Stimulated activated CD8-positive, alpha-beta memory T cell treated with anti-CD3 and anti-CD28 coated beads, Interleukin-4, amount 100 ng/mL, for 48 hours (primary cell): ENCODE results near the gene PYURF.
A peak's percentile ranks its signal among the peaks of the same experiment; 100 is the strongest.

Source experiments
- DNase-seq: peaks from one replicate; pipeline ENCODE4 v3.0.0-alpha.2; 2020

The PYURF gene, protein sequence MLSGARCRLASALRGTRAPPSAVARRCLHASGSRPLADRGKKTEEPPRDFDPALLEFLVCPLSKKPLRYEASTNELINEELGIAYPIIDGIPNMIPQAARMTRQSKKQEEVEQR

DNA sequence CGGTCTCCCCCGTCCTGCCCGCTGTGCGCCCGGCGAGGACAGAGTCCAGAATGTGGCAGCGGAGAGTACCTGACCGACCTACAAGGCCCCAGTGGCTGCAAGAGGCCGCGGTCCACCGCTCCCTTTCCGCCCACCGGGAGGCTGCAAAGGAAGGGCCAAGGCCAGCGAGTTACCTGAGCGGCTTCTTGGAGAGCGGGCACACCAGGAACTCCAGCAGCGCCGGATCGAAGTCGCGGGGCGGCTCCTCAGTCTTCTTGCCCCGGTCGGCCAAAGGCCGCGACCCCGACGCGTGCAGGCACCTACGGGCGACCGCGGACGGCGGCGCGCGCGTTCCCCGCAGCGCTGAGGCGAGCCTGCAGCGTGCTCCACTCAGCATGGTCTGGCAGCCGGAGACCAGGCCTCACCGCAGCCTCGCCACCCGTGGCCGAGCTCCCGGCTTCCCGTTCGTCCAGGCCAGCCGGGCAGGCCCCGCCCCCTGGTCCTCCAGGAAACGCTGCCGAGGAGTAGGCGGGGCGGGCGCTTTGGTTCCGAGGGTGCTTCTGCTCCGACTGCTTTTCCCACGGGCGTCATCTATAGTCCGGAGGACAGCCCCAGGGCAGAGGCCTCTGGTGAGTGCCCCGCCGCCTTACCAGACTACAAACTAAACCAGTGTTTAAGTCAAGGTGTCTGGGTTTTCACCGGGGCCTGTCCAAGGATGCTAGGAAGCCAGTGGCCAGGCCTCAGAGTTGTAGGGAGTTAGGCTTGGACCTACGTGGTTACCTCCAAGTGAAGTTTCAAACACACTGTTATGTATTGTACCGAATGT is at the start of gene PYURF:
Gene PYURF, minus strand, starts transcription at position 452 of the 805 bp plus-strand sequence. Its CDS starts 76 bp downstream, at position 376.
- peak; percentile 91 for DNase-seq

DNA sequence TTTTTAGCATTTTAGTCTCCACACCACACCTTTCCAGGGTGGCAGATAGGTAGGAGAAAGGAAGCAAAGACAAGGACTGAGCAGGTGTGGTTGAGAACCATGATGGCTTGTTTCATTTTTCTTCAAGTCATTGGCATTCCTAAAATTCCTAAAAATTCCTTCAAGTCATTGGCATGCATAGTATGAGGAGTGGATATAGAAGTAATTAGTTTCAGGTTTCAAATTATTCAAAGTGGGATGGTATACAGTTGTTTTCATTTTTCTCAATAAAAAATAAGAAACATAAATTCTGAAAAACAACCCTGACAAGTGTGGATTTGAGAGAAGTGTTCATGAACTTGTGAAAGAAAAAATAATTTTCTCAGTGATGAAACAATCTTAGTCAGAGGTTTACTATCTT is 46.4 kb upstream of the PYURF start:
- no peak for DNase-seq

DNA sequence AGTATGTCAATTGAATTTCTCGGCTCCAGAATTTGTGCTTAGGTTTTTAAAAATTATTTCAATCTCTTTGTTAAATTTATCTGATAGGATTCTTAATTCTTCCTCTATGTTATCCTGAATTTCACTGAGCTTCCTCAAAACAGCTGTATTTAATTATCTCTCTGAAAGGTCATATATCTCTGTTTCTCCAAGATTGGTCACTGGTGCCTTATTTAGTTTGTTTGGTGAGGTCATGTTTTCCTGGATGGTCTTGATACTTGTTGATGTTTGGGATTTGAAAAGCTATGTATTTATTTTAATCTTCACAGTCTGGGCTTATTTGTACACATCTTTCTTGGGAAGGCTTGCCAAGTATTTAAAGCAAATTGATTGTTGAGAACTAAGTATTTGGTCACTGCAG is 44.0 kb upstream of the PYURF start:
- DNase-seq = no peak

DNA sequence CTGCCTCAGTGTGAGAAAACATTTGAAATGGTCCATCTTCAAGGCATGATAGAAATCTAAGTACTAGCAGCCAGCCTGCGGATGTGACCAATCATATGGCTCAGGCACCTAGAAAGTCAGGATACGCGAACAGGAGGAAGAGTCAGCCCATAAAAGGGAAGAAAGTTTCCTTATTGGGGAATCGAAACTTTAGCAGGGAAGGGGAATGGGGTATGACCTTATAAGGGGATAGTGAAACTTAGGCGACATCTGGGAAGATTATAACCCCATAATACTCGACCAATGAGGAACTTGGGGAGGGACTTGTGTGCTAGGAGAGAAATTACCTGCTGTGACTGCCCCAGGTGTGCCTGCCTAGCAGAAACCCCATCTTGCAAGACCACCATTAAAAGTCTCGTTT is 26.2 kb upstream of the PYURF start:
- DNase-seq = no peak

DNA sequence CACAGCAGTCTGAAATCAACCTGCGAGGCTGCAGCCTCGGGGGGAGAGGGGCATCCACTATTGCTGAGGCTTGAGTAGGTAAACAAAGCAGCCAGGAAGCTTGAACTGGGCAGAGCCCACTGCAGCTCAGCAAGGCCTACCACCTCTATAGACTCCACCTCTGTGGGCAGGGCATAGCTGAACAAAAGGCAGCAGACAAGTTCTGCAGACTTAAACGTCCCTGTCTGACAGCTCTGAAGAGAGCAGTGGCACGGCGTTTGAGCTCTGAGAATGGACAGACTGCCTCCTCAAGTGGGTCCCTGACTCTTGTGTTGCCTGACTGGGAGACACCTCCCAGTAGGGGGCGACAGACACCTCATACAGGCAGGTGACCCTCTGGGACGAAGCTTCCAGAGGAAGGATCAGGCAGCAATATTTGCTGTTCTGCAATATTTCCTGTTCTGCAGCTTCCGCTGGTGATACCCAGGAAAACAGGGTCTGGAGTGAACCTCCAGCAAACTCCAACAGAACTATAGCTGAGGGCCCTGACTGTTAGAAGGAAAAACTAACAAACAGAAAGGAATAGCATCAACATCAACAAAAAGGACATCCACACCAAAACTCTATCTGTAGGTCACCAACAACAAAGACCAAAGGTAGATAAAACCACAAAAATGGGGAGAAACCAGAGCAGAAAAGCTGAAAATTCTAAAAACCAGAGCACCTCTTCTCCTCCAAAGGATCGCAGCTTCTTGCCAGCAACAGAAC is 15.9 kb upstream of the PYURF start:
- peak; percentile 86 for DNase-seq

DNA sequence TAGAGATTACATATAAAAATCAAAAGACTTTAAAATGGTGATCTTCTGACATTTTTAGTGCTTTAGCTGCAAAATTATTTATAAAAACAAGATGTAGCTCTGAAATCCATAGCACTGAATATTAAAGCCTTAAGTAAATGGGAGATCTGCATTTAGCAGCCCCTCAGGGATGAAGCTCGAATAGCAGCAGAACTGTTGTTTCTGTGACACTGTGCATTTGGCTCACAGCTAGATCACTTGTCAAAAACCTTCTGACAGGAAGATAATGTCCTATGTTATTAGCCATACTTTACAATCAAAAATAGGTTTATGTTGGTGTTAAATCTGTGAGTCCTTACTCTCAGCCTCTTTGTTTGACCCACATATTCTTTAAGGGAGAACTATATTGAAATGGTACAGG is 14.1 kb upstream of the PYURF start:
- DNase-seq = no peak

DNA sequence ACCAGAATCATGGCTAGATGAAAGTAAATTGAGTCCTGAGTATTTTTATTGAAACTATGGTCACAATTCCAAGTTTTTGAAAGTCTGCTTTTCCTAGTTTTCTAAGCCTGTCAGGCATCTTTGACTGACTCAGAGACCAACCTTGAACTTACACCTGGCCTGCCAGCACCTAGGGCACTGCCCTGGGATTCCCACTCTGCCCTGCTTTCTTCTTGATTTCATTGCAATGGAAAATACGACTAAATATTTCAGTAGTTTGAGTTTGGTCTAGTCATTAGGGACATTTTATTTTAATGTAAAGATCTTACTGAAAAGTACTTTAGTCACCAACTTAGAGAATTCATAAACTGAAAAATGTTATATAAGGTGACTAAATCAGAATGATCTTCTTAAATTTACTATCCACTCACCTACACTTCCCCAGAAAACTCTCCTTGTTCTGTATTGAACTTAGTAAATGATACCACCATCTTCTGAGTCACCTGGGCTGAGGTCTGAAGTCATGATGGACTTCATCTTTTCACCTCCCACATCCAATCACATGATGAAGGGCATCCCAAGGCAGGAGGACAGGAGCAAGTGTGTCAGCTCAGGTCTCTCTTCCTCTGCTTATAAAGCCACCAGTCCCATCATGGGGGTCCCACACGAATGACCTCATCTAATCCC is 11.6 kb upstream of the PYURF start:
- peak; percentile 37 for DNase-seq

DNA sequence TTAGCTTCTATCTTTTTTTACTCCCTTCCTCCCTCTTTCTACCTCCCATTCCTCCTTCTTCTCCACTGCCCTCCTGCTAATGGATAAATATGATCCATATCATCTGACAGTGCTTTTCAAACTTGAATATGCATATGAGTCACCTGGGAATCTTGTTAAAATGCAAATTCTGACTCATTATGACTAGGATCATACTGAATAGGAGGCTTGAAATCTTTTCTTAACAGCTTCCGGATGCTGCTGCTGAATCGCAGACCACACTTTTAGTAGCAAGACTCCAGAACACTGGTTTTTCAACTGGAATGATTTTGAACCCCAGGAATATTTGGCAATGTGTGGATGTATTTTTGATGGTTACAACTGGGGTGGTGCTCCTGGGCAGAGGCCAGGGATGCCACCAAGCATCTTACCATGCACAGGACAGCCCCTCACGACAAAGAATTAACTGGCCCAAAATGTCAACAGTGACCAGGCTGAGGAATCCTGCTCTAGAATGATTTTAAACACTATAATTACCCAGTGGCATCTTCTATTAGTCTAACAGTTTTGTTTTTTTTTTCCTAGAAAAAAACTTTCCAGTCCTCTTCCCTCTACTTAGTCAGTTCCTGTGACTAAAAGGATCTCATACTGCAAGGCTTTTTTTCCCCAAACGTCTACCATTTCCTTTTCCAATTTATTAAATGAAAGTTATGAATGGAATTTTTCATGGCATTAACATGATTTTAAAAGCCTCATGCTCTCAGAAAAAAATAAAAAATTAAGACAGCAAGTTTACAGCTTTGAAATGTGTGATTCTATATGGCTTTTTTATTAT is 10.6 kb upstream of the PYURF start:
- DNase-seq = no peak

DNA sequence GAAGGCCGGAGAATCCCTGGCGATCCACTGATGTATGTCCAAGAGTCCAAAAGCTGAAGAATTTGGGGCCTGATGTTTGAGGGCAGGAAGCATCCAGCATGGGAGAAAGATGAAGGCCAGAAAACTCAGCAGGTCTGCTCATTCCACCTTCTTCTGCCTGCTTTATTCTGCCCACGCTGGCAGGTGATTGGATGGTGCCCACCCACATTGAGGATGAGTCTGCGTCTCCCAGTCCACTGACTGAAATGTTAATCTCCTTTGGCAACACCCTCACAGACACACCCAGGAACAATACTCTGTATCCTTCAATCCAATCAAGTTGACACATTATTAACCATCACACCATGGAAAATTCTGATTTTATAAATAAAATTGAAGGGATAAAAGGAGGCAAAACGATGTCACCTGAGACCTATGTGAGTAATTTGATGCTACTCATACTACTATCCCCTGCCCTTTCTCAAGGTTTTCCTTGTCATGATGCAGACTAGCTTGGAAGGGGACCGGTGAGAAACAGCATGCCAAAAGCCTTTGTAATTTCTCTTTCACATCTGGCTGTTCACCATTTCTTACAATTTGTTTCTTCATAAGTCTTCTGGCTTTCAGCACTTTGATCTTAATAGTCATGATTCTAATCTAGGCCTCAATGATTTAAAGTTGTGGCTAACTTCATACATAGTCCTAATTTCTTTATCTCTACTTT is 9.7 kb upstream of the PYURF start:
- no peak for DNase-seq

DNA sequence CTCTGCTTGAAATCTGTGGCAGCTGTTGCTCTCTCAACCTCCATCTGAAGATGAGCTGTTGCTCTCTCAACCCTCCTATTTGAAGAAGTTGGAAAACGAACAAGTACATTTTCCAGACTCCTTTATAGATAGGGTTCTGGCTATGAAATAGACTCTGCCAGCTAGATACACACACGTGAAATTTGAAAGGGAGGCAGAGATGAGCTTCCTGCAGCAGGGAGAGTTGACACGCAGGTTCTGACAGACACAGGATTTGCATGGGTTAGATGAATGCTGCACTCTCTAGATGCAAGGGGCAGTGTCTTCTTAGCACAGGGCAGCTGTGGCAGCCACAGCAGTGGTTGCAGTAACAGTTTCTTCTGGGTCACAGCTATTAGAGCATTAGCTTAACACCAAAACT is 8.0 kb upstream of the PYURF start:
- no peak for DNase-seq

DNA sequence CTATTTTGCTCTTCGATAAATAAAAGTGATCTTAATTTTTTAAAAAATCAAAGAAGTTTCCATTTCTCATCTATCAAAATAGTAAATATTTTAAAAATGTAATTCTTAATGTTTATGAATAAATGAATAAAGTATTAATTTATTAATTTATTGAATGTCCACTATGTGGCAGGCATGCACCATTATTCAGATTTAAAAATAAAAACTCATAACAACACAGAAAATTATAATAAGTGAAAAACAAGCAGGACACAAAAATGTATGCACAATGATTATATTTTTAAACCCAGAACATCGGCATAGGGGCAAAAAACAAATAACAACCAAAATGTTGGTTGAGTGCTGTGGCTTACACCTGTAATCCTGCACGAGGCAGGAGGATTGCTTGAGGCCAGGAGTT is 5.3 kb upstream of the PYURF start:
- no peak for DNase-seq

DNA sequence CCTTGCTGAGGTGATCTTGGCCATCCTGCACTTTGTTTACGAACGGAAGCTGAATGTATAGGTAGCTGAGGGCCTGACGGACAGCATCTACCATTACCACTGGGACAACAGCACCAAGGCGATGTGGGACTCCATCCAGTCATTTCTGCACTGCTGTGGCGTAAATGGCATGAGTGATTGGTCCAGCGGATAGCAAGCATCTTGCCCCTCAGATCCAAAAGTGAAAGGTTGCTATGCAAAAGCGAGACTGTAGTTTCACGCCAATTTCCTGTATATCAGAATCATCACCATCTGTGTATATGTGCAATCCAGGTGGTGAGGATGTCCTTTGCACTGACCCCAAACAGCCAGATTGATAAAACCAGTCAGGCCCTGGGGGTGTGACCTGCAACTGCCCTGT is 4.2 kb upstream of the PYURF start:
- DNase-seq = no peak

DNA sequence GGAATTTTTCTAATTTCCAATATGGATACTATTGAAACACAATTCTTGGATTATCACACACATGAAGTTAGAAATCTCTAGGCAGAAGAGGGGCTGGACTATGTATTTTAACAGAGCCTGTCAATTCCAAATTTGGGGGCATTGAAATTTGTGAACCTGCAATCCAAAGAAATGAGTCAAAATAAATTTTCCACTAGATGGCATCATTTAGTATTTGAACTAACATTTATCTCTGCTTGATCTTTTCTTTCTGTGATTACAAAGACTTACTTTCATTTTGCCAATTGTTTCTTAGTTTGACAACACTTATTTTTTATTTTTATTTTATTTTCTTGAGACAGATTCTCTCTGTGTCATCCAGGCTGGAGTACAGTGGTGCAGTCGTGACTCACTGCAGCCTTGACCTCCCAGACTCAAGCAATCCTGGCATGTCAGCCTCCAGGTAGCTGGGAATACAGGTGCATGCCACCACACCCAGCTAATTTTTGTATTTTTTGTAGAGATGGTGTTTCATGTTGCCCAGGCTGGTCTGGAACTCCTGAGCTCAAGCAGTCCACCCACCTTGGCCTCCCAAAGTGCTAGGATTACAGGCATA is 2.7 kb upstream of the PYURF start:
- DNase-seq = no peak

DNA sequence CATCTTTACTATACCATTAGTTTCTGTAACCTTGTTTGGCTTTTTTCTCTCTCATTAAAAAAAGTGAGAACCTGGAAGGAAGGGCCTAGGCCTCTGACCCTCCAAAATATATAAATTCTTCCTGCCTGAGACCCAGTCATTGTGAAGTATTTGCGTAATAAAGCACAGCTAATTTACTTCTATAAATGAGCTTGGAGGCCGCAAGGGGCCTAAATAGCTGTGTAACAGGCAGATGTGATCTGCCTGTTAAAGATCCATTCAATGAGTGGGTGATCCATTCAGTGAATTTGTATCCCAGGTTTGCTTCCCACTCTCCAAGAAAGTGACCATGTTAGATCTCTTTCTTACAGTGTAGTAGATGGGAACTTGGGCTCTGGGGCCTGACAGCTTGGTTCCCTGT is 595 bp upstream of the PYURF start:
- no peak for DNase-seq

DNA sequence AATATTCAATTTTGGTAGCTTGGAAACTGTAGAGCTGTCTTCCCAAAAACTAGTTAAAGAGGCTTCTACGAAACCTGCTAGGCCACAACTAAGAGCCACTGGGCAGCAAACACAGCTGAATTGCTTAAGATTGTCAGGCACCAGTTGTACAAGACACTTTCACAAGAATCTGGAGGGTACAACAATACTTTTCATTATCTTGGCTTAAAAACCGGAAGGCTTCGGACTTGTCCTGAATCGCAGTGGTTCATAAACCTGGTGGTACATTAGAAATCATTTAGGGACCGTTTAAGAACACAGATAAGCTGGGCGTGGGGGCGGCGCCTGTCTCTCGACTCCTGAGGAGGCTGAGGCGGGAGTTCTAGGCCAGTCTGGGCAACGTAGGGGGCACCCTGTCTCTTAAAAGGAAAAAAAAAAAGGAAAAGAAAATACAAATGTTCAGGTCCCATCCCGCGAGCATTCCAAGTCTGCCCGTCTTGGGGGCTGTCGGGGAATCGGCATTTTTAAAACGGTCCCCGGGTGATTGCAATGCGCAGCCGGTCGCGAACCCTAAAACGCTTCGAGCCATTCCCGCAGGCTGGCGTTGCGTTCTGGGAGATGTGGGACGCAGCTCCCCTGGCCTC is 763 bp downstream of the PYURF start:
- DNase-seq = peak; percentile 65

DNA sequence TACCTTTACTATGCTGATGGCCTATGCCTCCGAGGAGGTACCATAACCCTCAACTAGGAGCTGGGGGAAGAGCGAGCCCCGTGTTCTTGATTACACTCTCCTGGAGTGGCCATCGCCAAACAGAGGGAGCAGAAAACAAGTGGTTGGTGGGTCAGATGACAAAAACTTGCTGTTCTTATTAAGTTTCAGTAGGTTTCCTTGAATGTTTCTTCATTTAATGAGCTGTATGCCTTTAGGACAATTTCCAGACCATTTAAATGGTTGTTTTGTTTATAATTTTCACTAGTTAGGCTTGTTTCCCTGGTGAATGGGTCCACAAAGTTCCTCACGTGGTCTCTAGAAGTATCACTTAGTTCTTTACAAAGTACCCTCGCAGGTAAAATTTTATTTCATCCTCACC is 4.7 kb downstream of the PYURF start:
- no peak for DNase-seq

DNA sequence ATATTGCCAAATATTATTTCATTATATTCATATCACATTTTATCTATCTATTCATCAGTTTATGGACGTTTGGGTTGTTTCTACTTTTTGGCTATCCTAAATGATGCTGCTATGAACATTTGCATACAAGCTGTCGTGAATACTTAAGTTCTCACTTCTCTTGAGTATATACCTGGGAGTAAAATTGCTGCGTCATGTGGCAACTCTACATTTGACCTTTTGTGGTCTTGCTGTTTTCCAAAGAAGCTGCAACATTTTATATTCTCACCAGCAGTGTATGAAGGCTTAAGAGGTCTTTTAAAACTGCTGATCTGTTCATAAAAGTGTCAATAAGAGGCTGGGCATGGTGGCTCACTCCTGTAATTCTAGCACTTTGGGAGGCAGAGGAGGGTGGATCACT is 5.8 kb downstream of the PYURF start:
- DNase-seq = no peak

DNA sequence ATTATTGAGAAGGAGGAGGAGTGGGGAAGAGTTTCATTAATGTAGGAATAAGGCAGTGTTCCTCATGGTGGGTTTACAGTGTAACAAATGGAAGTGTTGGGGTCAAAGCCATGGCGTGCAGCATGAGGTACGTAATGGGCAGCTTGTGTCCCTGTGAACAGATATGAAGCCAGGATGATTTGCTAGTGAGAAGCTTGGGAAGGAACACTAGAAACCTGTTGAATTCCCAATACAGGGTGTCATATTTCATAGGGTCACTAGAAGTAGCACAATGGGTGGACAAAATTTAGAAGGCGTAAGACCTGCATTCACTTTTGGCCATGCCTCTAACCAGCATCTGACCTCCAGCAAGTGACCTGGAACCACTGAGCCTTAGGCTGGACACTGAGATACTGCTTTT is 6.8 kb downstream of the PYURF start:
- no peak for DNase-seq

DNA sequence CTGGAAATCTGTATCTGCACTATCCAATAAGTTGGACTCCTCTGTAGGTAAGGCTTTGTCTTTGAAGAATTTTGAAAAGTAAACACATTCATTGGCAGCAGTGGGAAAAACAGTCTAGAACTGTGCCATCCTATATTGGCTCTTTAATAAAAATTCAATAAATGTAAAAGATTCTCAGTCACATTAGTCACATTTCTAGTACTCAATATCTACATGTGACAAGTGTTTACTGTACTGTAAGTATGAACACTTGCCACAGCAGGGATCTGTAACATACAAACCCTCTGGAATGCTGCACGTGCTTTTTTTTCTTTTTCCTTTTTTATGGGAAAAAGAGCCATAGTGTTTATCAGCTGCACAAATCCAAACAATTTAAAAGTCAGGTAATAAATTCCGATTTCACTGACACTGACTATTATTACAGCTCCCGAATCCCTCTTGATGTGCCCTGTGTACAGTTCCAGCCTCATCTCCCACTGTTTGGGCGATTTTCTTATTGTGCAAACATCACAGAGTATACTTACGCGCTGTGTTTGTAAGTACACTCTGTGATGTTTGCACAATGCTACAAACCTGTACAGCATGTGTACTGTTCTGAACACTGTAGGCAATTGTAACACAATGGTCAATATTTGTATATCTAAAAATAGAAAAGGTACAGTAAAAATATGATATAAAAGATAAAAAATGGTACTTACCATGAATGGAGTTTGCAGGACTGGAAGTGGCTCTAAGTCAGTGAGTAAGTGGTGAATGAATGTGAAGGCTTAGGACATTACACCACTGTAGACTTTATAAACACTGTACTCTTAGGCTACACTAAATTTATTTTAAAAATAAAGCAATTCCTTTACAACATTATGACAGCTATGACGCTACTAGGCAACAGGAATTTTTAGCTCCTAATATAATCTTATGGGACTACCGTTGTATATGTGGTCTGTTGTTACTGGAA is 8.7 kb downstream of the PYURF start:
- no peak for DNase-seq

DNA sequence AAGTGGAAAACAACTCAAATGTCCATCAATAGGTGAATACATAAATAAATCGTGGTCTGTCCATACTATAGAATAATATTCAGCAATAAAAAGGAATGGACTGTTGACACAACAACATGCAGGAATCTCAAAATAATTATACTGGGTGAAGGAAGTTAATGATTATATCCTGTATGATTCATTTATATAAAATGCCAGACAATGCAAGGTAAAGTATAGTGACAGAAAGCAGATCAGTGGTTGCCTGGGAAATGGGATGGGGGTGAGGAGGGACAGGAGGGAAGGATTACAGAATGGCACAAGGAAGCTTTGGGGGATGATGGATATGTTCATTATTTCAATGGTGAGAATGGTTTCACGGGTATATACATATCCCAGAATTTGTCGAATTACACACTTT is 12.3 kb downstream of the PYURF start:
- no peak for DNase-seq
